ENCODE measurements around the gene SBF1. TPM values are rescaled to one million over a fixed set of nuclear protein-coding genes. Genes with fewer than 3 reads are reported as not detected.
"Not testable (repeated sequence)": the region's sequence is repeated elsewhere in the genome, so short reads cannot be mapped to it uniquely, and the experiment has no call there.

Gene SBF1
- total RNA-seq, 2 donors from 2014 or later: 202 to 217 TPM

DNA sequence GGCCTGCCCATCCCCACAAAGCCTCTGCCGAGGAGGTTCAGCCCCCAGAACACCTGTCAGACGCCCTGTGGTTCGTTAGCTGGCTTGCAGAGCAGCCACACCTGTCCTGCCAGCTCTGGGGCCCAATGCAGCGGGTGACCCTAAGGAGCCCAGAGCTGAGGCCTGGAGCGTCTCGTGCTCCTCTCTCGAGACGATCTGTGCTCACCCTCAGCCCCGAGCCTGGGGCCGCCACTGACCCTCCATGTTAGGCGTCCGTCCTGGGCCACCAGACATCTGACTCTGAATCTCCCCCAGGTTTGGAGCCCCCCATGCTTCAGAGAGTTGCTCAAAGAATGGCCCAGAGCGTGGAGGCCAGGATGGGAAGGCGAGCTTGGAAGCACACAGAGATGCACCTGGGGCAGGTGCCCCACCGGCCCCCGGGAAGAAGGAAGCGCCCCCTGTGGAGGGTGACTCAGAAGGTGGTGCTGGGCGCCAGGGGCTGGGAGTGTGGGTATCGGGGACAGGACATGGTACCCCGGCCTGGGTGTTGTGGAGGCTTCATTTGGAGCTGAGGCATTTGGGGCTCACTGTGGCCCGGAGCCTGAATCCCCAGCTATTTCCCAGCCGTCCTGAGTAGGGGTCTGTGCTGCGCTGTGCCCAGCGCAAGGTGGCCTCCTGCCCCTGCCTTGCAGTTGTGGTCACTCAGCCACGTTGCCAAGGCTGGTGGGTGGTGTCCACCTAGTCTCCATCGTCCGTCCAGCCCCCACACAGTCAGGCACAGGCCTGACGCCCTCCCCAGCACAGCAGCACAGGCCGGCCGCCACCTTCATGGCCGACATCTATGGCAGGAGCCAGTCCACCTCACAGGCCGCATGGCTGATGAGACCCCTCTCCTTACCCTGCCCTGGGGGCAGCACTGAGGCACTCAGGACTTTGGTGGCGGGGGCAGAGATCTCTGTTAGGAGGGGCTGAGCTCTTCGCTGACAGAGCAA lies 36.2 kb downstream of the SBF1 start:
- Mint-ChIP-seq H3K36me3 (ENCODE audit: low read depth) (peaks cover 3% of the 10 kb centered on the region), H3K4me3 (no peak overlapping the region), H3K27me3 (no peaks in the 10 kb centered on the region), H3K4me1 (peaks cover 5% of the 10 kb centered on the region), H3K27ac (no peak overlapping the region)
- DNase-seq (peak in 1 of 3 donors; percentile 3), ATAC-seq (no peak)
- no peaks in the 10 kb centered on the region for H3K9me3 ChIP-seq (ENCODE audit: control insufficient read depth, low read length, poor library complexity, severe bottlenecking)

DNA sequence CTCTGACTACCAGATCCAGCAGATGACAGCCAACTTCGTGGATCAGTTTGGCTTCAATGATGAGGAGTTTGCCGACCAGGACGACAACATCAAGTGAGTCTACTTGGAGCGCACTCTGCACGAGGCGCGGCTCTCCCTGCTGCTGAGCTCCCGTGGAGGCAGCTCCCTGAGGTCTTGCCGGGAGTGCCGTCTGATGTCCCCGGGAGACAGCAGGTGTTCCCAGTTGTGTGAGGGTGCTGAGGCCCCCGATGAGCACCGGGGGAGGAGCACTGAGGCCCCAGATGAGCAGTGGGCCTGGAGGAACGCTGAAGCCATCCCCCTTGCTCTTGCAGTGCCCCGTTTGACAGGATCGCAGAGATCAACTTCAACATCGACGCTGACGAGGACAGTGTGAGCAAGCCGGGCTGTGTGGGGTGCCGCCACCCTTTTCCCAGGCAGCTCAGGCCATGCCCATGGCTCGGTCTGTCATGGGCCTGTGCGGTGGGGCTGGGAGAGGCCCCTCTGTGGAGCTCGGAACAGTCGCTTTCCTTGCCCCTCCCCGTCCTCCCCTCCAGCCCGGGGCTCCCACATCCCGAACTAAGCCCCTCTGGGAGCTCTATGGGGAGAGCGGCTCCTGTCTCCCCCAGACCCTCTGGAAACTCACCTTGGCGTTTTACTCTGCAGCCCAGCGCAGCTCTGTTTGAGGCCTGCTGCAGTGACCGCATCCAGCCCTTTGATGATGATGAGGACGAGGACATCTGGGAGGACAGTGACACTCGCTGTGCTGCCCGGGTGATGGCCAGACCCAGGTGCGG lies 37.1 kb downstream of the SBF1 start:
- Mint-ChIP-seq H3K27me3 (no peaks in the 10 kb centered on the region), H3K4me1 (peaks cover 2% of the 10 kb centered on the region), H3K4me3 (no peak overlapping the region), H3K27ac (no peak overlapping the region), H3K36me3 (ENCODE audit: low read depth) (peaks cover 3% of the 10 kb centered on the region)
- ATAC-seq (no peak), DNase-seq (peak in 1 of 3 donors; percentile 3)
- no peaks in the 10 kb centered on the region for H3K9me3 ChIP-seq (ENCODE audit: control insufficient read depth, low read length, poor library complexity, severe bottlenecking)

DNA sequence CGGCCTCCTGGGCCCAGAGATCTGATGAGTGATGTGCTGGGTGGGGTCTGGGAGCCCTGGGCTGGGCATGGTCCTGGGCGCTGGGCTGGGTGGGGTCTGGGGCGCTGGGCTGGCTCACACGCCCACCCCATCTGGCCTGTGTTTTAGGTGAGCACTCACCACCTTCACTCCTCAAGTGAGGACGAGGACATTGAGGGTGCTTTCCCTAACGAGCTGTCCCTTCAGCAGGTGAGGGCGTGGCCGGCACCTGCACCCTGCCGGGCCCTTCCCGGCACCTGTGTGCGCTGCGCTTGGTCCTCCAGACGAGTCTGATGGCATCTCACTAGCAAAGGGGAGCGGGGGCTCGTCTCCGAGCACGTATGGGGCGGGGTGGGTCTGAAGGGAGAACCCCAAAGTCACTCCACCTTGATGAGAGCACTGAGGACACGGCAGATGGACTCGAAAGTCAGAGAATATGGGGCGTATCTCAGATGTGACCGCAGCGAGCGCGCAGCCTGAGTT lies 37.9 kb downstream of the SBF1 start:
- no peak overlapping the region for H3K4me3 Mint-ChIP-seq
- peaks cover 3% of the 10 kb centered on the region for H3K36me3 Mint-ChIP-seq (ENCODE audit: low read depth)
- H3K27me3 Mint-ChIP-seq: no peaks in the 10 kb centered on the region
- H3K27ac Mint-ChIP-seq: no peak overlapping the region
- peak in 1 of 3 donors; percentile 3 for DNase-seq
- no peaks in the 10 kb centered on the region for H3K9me3 ChIP-seq (ENCODE audit: control insufficient read depth, low read length, poor library complexity, severe bottlenecking)
- no peak for ATAC-seq
- no peaks in the 10 kb centered on the region for H3K4me1 Mint-ChIP-seq

DNA sequence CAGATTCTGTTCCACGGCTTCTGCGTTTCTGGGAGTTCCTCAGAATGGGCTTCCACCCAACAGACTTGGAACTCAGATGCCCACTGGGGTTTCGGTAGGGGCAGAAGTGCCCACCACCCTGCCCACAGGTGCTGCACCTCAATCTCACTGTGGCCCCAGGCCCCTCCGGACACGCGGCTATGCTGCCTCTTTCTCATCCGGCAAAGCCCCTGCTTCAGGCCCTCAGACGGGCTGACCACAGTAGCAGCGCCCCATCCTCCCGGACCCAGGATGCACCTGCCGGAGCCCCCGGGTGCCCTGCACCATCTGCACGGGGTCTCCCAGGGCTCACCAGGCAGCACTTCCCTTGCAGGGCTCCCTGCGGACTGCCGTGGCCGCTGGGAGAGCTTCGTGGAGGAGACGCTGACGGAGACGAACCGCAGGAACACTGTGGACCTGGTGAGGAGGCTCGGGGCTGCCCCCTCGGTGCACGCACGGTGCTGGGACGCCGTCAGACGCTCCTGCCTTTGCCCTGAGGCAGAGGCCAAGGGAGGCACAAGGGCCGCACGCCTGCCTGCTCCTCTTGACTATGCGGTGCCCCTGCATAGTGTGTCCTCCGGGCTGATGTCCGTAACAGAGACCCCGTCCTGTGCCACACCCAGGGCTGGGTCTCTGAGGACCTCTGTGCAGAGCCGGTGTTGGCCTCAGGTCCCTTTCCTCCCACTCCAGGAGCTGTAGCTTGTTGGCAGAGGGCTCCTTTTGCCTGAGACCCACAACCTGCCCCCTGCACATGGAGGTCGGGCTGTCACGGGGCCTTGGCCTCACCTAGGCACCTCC lies 38.6 kb downstream of the SBF1 start:
- no peaks in the 10 kb centered on the region for H3K27me3 Mint-ChIP-seq
- no peak for ATAC-seq
- no peak overlapping the region for H3K4me3 Mint-ChIP-seq
- H3K27ac Mint-ChIP-seq: no peak overlapping the region
- H3K9me3 ChIP-seq (ENCODE audit: control insufficient read depth, low read length, poor library complexity, severe bottlenecking): no peaks in the 10 kb centered on the region
- peaks cover 5% of the 10 kb centered on the region for H3K36me3 Mint-ChIP-seq (ENCODE audit: low read depth)
- H3K4me1 Mint-ChIP-seq: no peaks in the 10 kb centered on the region
- peak in 1 of 3 donors; percentile 4 for DNase-seq

DNA sequence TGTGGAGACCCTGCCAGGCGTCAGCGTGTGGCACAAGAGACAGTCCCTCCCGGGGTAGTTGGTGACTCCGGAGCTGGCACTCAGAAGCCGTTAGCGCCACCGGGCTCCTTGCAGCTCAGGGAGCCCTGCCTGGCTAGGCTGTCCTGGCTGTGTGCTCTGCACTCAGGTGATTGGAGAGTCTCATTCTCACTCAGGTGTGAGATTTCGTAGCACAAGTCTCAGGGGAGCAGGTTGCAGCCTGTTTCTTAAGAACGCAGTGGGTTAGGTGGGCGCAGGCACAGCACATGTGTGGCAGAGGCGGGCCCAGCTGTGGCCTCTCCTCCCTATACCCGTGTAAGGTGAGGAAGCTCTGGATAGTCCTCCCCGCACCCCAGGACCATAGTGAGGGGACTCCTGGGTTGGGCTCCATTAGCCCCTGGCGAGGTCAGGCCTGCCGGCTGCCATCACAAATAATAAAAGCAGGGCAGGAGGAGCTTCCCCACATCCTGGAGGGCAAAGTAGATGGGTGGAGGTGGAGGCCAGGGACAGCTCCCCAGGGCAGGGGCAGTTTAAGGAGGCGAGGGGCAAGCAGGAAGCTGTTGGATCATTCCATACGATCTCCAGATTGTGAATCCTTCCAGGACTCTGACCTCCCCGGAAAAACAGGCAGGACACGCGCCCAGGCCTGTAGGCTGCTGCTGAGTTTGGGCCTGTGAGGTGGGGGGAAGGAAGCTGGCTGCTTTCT lies 39.4 kb downstream of the SBF1 start:
- ATAC-seq: no peak
- DNase-seq: peak in 1 of 3 donors; percentile 4
- Mint-ChIP-seq H3K4me1 (no peaks in the 10 kb centered on the region), H3K4me3 (no peak overlapping the region), H3K27me3 (no peaks in the 10 kb centered on the region), H3K36me3 (ENCODE audit: low read depth) (peaks cover 5% of the 10 kb centered on the region), H3K27ac (no peak overlapping the region)
- no peaks in the 10 kb centered on the region for H3K9me3 ChIP-seq (ENCODE audit: control insufficient read depth, low read length, poor library complexity, severe bottlenecking)

DNA sequence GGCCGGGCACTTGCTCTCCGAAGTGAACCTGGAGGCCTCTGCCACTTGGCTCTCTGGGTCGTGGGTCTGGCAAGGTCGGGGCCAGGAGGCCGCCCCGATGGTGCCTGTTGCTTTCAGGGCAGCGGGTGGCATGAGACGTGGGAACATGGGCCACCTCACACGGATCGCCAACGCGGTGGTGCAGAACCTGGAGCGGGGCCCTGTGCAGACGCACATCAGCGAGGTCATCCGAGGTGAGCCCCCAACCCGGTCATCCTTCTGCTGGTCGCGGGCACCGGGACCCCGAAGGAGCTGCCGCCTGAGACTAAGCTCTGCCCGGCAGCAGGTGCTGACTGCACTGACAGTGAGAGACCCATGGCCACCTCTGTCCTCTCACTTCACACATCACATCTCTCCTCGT lies 40.0 kb downstream of the SBF1 start:
- Mint-ChIP-seq H3K27me3 (no peaks in the 10 kb centered on the region), H3K36me3 (ENCODE audit: low read depth) (peaks cover 5% of the 10 kb centered on the region), H3K4me3 (no peak overlapping the region), H3K4me1 (no peaks in the 10 kb centered on the region), H3K27ac (no peak overlapping the region)
- no peak for DNase-seq
- no peaks in the 10 kb centered on the region for H3K9me3 ChIP-seq (ENCODE audit: control insufficient read depth, low read length, poor library complexity, severe bottlenecking)
- no peak for ATAC-seq

DNA sequence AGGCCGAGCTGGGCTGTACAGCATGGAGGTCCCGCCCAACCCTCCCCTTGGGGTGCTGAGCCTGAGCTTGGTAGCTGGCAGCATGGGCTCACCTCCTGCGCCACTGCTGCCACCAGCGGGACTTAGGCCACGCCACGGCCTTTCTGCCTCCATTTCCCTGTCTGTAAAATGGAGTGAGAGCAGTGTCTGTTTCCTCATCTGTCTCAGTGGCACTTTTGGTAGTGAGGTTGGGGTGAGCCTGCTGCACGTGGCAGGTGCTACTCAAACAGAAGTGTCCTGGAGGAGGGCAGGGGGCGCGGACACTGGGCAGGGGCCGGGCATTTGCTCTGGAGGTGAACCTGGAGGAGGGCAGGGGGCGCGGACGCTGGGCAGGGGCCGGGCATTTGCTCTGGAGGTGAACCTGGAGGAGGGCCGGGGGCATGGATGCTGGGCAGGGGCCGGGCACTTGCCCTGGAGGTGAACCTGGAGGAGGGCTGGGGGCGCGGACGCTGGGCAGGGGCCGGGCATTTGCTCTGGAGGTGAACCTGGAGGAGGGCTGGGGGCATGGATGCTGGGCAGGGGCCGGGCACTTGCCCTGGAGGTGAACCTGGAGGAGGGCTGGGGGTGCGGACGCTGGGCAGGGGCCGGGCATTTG lies 41.8 kb downstream of the SBF1 start:
- not testable (repeated sequence) for H3K9me3 ChIP-seq (ENCODE audit: control insufficient read depth, low read length, poor library complexity, severe bottlenecking); DNase-seq; H3K4me1 Mint-ChIP-seq; H3K27ac Mint-ChIP-seq; H3K27me3 Mint-ChIP-seq; ATAC-seq; H3K4me3 Mint-ChIP-seq; H3K36me3 Mint-ChIP-seq (ENCODE audit: low read depth)

DNA sequence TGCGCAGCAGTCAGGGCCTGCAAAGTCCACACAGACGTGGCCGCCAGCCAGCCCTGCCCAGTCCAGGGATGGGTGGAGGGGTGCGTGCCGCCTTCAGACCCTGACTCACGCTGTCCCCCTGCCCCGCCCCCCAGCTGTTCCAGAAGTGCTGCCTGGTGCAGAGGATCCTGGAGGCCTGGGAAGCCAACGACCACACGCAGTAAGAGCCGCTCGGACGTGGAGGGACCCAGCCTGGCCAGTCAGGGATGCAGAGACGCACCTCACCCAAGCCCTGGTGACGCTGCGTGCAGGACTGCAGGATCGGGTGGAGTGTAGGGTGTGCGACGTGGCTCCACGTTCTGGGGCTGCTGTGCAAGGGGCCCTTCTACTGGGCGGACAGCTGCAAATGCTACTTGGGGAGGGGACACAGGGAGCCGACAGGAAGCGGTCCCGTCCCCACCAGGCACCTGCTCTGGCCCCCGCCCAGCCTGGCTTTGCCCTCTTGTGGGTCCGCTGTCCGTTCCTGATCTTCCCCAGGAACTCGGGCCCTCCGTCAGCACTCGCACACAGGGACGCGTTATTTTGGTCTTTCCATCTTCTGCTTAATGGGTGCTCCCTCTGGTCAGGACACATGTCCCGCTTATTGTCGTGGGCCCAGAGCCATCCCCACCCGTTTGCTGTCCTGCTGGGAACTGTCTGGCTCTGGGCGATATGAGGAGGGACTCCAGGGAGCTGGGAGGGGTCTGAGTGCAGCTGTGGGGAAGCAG lies 42.5 kb downstream of the SBF1 start:
- Mint-ChIP-seq H3K4me1 (no peaks in the 10 kb centered on the region), H3K4me3 (no peak overlapping the region), H3K27me3 (no peaks in the 10 kb centered on the region), H3K36me3 (ENCODE audit: low read depth) (peaks cover 5% of the 10 kb centered on the region), H3K27ac (peak overlapping the region; percentile 91)
- ATAC-seq: no peak
- DNase-seq: no peak
- H3K9me3 ChIP-seq (ENCODE audit: control insufficient read depth, low read length, poor library complexity, severe bottlenecking): no peaks in the 10 kb centered on the region

DNA sequence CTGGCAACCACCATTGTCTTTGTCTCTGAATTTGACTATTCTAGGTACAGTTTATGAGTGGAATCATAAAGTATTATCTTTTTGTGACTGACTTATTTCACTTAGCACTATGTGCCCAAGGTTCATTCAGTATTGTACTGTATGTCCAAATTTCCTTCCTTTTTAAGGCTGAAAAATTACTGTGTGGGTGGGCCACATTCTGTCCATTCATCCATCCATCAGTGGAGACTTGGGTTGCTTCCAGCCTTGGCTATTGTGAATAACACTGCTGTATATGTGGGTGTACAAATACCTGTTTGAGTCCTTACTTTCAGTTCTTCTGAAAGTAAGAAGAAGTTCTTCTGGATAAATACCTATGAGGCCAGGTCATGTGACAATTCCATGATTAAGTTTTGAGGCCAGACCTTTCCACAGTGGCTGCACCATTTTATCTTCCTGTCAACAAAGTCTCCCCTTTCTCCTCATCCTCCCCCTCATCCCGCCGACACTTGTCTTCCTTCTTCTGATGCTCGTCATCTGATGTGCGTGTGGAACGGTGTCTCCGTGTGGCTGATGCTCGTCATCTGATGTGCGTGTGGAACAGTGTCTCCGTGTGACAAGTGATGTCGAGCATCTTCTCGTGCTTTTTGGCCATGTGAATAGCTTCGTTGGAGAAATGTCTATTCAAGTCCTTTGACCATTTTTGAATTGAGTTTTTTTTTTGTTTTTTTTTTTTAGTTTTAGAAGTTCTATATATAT lies 49.5 kb downstream of the SBF1 start:
- ATAC-seq (no peak), DNase-seq (no peak)
- H3K27me3 Mint-ChIP-seq: no peaks in the 10 kb centered on the region
- peaks cover 6% of the 10 kb centered on the region for H3K36me3 Mint-ChIP-seq (ENCODE audit: low read depth)
- H3K9me3 ChIP-seq (ENCODE audit: control insufficient read depth, low read length, poor library complexity, severe bottlenecking): no peaks in the 10 kb centered on the region
- H3K4me3 Mint-ChIP-seq: no peak overlapping the region
- no peak overlapping the region for H3K27ac Mint-ChIP-seq
- peaks cover 6% of the 10 kb centered on the region for H3K4me1 Mint-ChIP-seq

DNA sequence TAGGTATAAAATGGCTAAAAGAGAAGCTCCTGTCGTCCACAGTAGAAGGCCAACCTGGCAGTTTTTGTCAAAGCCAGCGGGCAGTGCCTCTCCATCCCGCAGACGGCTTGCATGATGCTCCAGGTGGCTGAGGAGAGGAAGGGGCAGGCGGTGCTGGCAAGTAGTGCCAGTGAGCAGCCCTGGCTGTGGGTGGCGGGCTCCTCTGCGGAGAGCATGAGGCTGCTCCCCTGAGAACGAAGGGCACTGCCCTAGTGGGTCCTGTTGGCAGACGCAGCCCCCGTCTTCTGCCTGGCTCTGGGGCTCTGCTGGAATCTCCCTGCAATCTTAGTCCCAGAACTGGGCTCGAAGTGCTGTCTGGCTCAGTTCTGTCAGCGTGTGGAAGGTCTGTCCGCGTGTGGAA lies 50.9 kb downstream of the SBF1 start:
- Mint-ChIP-seq H3K27ac (no peak overlapping the region), H3K4me1 (peaks cover 6% of the 10 kb centered on the region), H3K4me3 (no peak overlapping the region), H3K36me3 (ENCODE audit: low read depth) (peaks cover 9% of the 10 kb centered on the region), H3K27me3 (no peaks in the 10 kb centered on the region)
- H3K9me3 ChIP-seq (ENCODE audit: control insufficient read depth, low read length, poor library complexity, severe bottlenecking): no peaks in the 10 kb centered on the region
- no peak for DNase-seq
- no peak for ATAC-seq
